Activated CD4-positive, alpha-beta T cell treated with anti-CD3 and anti-CD28 coated beads for 1 hour (primary cell): ENCODE results near the gene ST7.

ENCODE experiments used
- DNase-seq: peaks from one replicate; pipeline ENCODE4 v3.0.0-alpha.2; 2020

ST7 gene

DNA sequence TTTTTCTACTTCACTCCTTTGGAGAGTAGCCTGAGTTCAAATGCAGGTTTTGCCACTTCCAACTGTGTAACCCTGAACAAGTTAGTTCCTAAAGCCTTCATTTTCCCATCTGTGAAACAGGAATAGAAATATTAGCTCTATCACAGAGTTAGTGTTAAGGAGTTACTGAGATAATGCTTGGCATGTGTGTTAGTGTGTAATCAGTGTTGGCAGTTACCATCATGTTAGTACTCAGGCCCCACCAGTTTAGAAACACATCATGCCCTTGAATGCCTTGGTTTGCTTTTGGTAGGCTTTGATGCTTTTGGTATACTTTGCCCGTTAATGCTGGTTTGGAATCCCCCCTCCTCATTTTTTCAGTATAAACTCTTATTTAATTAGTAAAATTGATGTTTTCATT lies 249.9 kb downstream of the ST7 start:
- no peak for DNase-seq

DNA sequence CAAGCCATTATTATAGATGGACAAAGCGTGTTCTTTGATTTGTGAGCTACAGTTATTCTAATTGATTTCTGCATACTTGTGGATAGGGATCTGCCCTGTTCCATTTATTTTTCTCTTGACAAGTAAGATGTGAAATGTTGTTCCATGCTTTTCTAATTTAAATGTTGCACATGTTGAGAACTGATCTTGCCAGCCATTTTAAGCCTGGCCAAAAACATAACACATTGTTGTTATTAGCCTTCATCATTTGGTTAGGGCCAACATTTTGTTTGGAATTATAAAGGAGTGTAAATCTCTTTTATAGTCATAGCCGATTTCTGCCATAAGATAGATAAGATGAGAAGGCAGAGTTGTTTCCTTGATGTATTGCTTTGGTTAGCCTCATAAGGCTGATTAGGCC lies 252.6 kb downstream of the ST7 start:
- no peak for DNase-seq

DNA sequence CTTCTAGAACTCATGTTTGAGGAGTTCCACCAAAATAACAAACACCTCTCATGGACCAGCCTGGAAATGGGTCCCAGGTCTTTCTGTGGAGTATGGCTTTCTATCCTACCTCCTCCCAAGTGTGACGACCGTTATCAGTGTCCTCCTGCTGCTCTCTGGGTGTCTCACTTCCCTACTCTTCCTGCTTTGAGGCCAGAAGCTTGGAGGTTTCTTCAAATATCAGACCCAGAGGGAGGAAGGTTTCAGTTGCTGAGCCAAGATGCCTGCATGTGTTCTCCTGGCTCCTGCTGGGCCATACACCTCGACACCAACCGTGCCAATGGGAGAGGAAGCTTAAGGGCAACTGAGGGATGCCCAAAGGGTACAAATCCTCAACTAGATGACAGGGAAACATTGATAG lies 255.0 kb downstream of the ST7 start:
- no peak for DNase-seq

DNA sequence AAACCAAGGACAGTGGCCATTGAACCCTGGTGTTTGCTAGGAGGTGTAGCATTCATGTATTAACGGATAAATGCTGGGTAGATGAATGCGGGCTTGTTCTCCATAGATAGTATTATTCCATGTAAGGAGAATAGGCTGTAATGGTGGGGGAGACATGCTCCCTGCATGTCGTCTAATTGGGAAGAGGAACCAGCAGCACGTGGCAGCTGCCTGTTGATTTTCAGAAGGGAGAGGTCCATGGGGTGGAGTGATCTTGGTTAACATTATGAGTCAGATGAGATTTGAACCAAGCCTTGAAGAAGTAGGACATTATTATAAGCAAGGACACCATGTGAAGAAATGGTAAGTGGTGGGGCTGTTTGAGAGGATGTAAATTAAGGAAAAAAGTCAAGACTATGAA lies 257.1 kb downstream of the ST7 start:
- DNase-seq: no peak

DNA sequence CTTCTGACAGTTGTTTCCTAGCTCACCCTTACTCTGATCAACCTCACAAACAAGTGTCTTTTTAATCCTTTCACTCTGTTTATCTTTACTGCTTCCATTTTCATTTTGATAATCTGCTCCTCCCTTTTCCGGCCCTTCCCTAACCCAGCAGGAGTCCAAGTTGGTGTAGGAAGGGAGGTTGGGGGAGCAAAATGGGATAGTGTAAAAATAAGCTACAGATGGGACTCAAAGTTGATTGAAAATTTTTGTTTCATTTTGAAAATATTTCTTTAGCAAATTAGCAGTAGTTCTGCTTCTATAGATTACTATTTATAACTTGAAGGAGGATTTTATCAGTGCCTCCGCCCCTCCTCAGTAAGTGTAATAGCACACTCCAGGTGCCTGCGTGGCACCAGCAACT lies 257.6 kb downstream of the ST7 start:
- no peak for DNase-seq

DNA sequence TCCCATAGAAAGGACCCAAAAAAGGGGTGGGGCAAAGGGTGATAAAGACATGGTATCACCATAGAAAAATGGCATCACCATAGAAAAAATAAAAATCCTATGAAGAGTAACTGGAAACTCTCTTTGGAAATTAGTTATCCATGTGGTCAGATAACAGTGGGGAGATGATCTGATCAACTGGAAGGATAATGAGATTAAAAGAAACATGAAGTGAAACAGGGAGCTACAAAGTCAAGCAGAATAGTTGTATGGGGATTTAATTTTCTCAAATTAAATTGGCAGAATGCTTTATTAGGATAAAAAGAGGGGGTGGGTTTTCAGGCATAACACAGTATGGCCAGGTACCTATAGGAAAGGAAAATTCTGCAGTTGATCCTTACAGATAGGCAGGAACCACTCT lies 258.3 kb downstream of the ST7 start:
- no peak for DNase-seq

DNA sequence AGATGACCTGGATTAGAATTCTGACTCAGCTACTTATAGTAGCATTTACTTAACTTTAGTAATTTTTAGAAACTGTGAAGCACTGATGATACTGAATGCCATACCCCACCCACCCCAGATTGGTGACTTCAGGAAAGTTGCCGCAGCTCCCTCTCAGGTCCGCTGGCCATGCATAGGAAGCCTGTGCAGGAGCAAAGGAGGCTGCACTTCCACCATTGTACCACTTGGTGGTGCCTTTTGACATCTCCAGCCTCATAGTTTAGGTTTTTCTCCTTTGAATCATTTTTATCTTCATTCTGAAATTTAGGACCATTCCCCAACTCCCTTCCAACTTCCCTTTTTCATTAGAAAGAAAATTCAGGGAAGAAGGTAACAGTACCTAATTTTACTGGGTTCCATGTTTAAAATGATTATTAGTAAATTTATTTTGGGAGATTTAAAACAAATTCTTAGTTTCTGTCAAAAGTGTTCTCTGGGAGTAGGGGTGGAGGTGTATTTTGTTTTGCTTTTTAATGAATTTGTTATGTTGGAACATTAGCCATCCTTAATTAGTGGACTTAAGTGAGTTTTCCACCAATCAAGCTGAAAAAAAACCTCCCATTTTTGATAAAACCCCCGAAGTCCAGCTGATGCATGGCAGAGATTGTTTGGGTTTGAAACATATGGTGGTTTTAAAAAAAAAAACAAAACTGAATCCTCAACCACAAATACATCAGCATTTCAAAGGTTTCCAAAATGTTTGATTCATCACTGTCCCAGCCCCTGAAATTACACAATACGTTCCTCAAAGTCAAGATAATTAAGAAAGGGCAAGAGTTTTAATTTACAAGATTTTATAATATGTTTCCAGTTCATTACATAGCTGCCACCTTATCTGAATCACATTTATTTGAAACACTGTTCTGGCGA lies 259.9 kb downstream of the ST7 start:
- DNase-seq: peak; percentile 9

DNA sequence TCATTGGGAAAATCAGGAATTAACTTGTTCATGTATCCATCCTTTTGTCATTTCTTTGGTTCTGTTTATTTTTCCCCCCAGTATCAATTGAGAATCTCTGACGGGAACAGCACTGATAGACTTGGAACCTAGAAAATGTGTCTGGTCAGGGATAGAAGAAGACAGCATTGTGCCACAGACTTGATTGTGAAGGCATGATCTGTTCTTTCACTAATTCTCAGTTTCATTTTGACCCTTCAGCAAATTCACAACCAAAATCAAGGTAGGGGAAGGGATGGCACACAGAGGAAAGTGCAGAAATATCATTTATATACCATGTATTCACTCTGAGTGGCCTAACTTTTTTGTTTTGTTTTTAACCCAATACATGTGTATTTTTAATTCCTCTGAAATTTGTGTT lies 262.7 kb downstream of the ST7 start:
- DNase-seq: no peak

DNA sequence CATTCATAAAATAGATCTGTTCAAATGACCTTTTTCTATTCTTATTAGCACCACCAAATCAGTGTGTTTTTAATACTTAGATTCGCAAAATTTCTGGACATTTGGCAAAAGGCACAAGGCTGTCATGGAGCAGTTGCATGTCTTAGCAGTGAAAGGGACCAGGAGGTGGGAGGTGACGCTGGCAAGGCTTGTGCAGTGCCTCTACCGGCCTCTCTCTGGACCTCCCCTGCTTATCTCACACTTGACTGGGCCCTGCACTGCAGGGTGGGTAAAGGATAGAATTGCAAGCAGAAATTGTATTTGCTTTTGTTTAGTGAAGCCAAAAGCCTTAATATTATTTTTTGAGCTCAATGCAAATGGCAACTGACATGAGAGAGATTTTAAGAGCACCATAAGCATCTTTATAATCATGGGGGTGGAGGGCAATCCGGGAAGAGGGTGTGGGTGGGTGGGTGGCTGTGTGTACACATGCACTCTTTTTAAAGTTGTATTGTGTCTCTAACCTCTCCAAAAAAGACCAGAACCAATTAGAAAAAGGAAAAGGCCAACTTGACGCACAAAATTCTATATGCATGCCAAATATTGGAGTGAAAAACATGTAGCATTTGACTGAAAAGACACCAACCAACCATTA lies 263.3 kb downstream of the ST7 start:
- no peak for DNase-seq

DNA sequence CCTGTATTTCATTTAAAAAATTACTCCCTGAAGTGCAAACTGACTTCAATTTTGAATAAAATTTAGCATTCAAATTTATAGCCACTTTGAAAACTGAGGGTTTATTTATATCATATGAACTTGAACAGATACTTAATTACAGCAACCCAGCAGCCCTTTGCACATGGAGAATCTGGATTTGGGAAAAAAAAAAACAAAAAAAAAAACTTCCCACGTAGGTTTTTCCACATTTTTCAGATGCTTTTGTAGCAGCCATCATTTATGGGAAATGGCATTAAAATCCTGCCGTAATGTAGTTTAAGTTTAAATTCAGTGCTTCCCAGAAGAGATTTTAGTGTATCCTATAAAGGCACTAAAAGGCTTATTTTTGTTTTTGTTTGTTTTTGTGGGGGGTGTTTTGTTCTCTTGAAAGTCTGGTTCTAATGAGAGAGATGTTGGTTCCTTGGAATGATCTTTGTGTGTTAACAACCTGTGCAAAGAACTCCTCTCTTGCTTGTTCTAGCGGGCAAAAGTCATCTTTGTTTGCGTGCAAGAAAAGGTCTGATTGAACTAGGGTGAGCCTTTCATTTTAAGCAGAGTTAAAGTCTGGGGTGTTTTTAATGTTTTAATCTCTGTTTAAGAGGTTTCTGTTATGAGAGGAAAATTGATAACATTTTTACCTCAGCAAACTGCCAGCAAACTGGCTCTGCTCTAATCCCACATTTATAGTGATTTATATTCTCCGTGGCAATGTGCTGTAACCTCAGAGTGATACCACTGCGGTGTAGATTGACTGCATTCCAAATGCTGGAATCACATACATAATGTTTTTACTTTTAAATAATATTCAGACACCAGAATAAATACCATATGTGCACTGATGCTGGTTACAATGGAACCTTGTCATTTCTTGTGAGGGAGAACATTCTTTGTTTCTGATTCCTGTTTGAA lies 264.1 kb downstream of the ST7 start:
- DNase-seq: no peak

DNA sequence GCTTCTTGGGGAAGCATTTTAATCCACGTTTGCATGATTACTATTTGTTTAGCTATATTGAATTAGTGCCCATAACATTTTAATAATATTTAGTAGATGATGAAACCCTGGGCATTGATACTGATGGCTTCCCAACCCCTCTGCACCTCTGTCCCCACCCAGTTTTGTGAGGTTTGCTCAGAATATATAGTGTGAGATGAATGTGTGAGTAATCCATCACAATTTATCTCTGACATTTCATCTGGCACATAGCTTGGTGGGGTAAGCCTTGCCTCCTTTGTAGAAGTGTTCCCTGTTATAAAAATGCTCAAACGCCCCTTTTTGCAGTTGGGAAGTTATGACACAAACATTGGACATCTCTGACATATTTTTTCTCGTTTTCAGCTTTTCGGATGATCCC lies 265.4 kb downstream of the ST7 start:
- no peak for DNase-seq

DNA sequence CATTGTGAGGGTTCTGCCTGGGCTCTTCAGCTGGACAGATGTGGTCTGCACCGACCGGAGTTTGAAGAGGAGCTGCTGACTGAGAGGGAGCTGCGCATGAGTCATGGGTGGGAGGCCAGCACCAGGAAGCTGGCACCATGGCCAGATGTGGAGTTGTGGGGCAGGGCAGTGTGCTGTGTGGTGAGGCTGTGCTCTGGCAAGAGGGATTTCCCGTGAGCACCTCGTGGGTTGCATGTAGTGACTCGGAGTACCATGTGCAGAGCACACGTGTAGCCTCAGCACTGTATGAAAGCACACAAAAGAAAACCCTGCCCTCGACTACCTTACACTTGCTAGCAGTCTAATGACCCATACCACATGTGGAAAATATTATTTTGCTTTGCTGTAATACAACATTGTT lies 266.2 kb downstream of the ST7 start:
- DNase-seq: no peak

DNA sequence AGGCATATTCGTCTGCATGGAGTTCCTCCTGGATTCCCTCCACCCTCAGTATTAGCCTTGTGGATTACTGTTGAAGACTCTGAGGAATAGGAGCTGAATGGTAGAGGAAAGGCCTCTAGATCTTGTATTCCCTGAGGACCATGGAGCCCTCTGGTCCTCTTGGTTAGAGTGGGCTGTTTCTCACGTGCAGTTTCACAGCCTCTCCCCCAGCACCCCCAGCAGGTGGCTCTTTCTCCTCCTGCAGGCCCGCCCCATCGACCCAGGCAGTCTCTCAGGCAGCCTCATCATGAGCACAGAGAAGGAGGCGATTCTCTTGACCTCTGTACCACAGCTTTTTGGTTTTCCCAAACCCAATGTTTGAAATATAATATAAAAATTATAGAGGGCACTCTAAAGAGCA lies 267.5 kb downstream of the ST7 start:
- no peak for DNase-seq

DNA sequence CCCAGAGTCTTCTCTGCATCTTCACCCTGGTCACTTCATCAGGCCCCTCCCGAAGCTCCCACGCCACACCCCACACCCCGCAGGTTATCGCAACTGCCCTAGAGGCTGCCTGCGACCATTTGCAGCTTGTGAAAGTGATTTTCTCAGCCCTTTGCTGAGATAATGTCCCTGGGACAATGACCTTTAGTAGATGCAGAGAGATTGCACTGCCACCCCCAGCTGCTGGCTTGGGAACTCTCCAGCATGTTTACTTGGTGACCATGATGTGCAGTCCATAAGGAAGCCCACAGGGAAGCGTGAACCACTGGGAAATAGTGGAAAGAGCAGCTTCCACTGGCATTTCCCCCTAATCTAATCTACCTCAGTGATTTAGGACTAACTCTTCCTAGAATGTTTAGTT lies 272.2 kb downstream of the ST7 start:
- DNase-seq: no peak

DNA sequence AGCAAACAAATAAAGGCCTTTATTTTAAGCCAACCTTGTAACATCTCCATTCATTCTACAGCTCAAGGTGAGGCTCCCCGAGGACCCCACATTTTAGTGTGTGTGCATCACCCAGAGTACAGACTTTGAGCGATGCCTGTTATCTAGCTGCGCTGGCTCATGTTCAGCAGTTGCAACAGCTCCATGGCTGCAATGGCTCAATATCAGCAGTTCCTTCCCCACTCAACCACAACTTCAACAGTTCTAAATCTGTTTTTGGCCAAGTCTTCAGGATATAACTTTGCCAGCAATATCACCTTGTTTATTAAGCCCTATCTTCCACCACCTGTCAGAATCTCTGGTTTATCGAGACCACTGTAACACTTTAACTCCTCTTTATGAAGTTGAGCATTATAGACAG lies 273.8 kb downstream of the ST7 start:
- no peak for DNase-seq

DNA sequence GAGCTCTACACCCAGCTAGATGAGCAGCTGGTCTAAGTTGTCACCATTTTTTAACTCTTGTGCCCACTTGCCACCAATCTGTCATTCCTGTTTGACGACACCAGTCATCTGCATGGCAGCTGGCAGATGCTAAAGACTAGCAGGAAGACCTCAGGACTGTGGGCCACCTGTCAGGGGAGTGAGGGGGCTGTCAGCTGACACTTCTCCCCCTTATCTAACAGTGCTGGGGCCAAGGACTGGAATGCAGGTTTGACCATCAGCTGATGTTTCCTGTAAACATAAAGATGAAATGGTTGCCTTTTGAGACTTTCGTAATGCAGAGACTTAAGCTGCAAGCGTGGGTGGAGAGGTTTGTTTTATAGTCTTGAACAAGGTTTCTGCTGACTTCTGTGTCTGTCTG lies 276.0 kb downstream of the ST7 start:
- DNase-seq: no peak

DNA sequence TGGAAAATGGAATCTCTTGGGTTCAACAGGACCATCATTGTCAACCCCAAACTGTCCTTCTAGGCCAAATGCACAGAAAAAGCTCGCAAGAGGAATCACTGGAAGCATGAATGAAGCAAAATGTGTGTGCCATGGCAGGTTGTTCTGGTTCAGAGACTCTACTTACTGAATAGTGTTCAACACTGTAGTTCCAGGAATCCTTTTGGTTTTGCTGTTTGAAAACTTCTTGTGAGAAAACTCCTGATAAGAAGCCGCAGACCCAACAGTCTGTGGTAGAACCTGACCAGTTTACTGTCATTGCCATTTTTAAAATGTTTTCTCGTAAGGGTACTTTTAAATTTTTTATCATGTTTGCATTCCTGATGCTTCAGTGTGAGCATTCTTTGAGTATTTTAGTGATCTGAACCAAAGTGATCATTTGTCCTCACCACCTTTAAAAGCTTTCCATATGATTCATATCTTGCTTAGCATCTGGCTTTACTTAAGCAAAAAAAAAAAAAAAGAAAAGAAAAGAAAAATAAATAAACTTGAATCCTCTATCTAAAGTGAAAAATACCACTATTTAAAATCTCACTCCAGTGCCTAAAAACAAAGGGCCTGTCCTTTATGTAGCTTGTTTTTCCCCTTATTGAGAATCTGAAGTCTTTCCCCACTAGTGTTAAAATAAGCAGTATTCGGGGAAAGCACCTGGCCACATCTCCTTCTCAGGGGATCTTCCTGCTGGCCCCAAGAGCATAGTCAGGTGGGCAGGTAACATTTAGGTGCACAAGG lies 277.2 kb downstream of the ST7 start:
- no peak for DNase-seq

DNA sequence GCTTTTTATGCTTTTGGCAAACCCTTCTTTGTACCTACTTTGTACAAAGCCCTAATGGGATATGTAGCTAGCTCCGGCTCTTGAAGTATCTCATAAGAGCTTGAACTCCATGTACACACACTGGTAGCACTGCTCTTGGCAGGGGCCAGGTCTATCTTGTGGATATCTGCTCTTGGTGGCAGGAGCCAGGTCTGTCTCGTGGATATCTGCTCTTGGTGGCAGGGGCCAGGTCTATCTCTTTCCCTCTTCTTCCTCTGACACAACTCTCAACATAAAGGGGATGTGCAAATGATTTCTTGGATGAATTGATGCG lies 277.7 kb downstream of the ST7 start:
- DNase-seq: no peak

DNA sequence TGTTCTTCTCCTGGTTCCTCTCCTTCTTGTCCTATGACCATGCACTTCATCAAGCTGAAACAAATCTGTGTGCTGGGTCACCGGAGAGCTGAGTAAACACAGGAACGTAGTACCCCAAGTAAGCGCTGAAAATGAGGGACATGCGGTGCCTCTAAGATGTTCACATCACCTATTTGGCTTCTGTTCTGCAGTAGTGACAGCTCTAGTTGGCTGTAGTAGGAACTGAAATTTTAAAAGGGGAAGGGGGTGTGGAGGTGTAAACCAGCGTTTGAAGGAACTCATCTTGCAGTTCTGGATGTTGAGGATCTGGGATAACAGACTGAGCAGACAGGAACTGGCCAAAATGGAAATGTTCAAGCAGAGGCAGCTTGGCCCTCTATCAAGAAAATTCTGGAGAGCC lies 284.3 kb downstream of the ST7 start:
- no peak for DNase-seq

DNA sequence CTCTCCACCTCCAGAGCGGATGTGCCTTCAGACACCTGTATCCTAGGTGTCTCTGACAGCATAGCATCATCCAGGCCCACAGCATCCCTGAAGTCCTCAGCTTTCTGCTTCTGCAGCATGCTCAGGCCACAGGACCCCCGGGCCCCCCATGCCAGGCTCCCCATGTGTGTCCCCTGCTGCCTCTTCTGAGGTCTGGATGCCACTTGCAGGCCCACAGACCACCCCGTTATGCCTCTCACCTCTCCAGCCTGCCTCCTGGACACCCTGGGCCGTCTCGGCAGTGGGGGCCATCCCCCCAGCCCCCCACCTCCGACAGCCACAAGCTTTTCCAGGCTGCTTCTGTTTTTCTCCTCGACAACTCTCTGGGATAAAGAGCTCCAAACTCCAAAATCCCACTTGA lies 285.2 kb downstream of the ST7 start:
- no peak for DNase-seq

DNA sequence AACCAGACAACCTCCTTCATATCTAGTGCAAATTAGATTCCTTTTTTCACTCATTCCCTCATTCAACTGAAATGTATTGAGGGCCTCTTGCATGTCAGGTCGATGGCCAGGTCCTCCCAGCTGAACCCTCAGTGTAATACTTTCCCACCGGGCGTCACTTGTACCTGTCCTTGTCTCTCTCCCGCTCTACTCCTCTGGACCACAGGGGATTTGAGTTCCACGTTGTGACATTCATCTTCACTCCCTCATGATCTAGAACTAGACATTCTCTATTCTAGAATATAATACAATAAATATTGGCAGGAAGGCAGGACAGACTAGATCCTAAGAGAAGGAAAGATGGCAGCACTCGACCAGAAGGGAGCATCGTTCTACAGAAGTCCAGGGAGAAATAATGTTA lies 285.6 kb downstream of the ST7 start:
- DNase-seq: no peak

DNA sequence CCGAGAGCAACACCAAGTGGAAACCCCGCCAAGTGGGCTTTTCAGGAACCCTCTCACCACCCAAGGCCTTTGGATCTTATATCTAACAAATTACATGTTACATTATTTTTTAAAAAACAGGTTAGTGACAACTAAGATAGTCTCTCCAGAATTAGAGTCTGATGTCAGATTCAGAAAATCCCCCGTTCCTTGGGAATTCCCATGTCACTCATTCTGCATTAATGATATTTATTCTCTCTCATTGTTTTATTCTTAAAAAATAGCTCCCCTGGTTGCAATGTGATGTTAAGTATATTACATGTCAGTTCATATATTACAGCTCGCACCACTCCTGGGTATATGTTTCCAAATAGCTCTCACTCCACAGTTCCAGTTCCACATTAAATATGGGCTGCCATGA lies 287.8 kb downstream of the ST7 start:
- DNase-seq: no peak

DNA sequence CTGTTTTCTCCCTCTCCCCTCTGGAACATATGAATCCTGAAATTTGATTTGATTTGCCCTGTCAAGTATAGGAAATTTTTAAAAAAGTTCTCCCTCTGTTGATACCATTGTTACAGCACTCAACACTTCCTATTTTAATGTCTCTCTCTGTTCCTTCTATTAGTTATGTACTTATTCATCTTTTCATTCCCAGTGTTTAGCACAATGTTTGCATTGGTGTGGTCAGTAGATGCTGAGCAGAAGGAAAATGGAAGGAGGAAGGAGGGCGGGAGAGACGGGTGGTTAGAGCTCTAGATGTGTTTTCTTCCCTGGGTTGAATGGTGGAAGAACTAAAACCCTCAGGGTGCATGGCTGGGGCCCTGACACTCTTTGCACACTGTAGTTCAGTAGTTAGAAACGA lies 290.1 kb downstream of the ST7 start:
- DNase-seq: no peak
